Activated CD4-positive, alpha-beta T cell treated with anti-CD3 and anti-CD28 coated beads for 4 hours (primary cell): ENCODE results near the gene TFEB.

Experiments
- DNase-seq, 2 donors: peaks; one replicate each; pipeline ENCODE4 v3.0.0-alpha.2; 2020

Gene TFEB

DNA sequence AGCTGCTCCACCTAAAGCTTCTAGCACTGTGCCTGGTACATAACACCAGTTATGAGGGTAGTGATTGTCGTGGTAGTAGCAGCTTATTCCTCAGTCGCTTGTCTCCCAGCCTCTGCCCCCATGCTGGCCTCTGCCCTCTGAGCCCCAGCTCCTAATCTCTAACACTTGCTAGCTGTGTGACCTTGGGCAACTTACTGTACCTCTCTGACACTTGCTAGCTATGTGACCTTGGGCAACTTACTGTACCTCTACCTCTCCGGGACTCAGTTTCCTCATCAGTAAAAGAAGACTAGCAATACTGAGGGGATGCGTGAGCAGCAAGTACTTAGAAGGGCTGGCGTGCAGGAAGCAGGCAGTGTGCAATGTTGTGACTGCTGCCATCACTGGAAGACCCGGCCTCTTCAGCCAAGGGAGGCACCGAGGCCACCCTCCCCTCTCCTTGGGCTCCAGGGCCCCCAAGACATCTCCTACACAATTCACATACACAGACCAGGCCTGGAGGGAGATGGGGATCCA lies 87.3 kb downstream of the TFEB start:
- no peak for DNase-seq

DNA sequence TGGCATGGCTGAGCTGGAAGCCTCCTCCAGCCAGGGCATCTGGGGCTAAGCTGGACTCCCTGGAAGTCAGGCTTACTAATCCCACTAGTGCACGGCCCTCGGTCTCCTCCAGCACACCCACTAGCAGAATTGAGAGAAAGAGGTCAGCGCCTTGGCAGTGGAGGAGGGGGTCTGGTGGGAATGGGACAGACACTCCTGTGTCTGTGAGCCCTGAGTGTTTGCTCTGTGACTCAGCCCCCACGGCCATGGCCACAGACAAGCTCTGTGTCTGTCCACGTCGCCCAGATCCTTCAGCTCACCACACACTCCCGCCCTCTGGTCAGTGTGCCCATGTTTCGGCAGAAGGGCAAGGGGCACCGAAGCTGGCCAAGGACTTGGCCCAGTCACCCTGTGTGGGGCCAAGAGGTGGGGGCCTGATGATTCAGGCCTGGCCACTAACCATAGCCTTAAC lies 88.3 kb downstream of the TFEB start:
- DNase-seq: no peak

DNA sequence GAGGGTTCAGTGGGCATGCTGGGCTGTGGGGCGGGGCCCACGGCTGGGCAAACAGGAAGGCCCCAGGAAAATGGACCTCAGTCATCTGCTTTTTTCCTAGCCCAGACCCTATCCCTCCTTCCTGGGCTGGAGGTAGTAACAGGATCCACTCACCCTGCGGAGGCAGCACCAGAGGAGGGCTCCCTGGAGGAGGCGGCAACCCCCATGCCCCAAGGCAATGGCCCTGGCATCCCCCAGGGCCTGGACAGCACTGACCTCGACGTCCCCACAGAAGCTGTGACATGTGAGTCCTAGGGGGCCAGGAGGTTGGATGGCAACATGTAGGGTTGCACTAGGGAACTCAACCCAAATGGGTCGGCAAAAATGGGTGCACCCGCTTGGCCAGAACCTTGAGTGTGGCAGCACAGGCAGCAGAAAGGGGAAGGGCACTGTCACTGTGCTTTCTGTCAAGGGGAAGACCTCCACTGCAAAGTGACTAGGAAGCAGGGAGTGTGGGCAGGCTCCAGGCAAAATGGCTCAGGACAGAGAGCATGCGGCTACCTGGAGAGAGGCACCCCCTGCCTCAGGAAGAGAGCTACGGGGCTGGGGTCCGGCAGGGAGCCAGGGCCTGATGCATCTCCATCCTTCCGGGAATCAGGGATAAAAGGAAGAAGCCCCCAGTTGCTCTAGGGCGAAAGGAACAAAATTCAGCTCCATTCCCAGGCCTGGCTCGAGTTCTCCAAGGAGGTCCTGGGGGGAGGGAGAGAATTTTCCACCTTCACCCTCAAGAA lies 89.2 kb downstream of the TFEB start:
- DNase-seq: no peak

DNA sequence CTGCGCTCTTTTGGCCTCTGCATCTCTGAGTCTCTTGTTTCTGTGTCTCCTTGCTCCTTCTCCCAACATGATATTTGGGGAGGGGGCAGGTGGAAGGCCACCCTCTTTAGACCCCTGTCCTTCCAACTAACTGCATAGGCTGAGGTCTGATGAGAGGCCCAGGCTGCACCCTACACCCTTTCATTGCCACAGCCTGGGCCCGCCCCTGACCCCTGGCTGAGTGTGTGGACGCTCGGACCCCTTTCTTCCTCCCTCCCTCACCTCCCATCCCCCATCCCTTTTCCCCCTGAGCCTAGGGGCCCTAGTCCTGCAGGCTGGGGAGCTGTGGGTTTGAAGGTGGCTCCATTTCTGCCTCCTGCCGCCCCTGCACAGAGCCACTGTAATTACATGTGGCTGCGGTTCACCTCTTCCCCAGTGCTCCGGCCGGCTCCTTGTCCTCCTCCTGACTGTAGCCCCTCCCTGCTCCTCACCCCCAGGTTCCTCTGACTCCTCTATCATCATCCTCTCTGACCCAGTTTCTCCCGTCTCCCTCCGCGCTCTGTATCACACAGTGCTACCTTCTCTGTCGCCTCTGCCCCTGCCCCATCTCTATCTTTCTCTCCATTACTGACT lies 90.3 kb downstream of the TFEB start:
- no peak for DNase-seq

DNA sequence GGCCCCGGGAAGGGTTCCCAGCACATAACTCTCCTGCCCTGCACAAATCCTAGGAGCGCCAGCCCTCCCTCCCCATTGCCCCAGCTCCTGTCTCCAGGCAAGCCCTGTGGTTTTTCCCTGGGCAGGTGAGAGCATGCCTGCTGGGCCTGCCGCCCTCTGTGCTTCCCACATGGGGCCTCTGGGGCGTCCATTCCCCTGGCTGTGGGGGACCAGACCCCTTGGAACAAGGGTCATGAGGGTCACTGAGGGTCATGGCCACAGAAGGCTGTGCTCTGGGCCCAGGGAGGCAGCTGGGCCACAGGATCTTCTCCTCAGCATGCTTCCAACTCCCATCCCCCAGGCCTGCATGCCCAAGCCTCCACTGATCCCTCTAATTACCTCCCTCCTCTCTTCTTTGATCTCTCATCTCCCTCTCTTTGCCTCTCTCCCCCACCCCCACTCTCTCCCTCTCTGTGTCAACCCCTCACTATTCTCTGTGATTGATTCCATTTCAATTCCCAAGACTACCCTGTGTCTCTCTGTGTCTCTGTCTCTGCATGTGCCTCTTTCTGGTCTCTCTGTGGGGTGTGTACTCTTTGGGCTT lies 91.0 kb downstream of the TFEB start:
- no peak for DNase-seq

DNA sequence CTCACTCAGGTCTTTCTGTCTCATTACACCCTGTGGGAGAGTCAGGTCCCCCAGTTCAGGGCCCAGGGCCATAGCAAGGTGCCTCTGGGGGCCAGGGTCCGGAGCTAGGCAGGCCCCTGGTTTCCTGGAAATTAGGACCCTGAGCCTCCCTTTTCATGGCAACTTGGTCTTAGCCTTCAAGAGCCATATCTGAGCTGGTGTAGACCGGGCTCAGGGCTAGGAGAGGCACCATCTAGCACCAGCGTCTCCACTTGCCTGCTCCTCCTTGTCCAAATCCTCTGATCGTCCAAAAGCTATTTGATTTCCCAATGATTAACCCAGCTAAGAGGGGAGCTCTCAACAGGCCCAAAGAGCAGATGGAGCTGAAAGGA lies 91.5 kb downstream of the TFEB start:
- DNase-seq: no peak

DNA sequence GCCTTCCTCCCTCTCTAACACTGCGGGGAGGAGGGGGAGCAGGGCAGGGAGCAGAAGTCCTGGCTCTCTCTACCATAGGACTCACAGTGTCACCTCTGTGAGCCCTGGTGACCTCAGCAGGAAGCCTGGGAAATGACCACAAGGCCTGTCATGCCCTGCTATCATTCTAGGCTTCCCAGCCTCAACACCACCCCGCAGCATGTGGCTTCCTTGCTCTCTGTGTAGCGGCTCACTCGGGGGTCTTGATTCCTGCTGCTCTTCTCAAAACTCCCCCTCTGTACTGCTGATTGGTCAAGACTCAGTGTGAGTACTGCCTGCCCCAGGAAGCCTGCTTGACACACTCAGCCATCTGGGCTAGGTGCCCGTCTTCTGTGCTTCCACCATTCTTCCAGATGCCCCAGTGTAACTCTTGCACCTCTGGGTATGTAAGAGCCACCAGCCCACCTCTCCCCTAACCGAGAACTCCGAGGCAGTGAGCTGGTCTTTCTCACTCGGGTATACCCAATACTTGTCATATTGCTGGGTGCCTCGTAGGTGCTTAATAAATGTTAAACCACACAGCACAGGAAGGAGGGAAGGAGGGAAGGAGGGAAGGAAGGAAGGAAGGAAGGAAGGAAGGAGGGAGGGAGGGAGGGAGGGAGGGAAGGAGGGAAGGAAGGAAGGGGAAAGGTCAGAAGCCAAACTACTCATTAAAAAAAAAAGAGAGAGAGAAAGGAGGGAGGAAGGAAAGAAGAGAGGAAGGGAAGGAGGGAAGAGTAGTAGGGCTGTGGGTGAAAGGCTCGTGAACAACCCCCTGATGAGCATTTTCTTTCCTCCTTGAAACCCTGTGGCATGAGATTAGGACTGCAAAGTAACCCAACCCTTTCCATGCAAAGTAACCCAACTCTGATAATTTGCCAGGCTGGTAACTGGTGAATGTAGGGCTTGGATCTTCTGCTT lies 92.2 kb downstream of the TFEB start:
- DNase-seq: no peak

DNA sequence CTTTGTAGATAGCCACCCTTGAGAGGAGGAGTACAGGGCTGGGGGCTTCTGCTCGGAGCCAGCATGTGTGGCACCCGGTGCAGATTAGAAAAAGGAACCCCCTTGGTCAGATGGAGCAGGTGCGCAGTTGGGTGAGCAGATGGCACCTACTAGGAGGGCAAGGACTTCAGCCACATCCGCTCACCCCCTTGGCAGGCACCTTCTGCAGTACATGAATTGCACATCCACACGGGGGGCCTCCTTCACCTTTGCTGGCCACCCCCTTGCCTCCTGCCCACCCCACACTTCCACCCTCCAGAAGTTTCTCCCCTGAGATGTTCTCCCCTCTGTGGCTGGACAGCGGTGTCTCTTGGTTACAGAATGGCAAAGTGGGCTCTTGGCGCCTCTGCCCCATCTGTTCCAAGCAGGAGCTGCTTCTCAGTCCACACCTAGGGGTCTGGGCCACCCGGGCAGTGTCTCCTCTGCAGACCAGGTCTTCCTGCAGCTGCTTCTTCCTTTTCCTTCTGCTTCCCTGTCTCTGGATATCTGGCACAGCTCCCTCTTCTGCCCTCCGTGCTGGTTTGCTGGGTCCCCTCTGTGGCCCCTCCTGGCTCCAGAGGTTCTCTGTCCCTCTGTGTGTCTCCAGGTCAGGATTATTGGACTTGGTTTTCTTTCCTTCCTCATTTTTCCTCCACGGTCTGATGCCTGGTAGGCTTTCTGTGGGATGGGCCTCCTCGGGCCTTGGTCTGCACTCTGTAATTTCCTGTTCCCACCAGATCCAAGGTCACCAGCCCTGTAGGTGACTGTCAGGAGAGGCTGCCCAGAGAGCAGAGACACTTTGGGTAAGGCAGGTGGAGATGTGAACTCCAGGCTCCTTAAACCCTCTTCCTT lies 93.1 kb downstream of the TFEB start:
- no peak for DNase-seq

DNA sequence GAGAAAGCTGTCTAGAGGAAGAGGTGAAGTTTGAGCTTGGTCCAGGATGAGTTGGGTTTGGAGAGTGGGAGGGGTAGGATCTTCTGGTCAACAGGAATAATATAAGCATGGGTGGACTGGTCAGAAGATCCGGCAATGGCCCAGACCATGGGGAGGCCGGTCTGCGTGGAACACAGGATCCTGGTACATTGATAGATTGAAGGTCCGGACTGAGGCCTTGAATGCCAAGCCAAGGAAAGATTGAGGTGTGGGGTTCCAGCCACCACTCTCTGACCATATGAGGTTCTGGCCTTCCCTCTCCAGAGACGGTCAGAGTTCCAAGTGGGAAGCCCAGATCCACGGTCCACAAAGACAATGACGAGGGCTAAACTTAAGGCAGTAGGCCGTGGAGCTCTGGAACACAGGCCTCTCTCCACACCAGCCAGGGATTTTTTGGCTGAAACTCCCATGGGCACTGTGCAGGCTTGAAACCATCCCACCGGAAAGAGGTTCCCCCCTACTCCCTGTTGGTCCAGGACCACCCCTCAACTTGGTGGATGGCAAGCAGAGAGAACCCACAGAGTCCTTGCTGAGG lies 94.0 kb downstream of the TFEB start:
- DNase-seq: no peak

DNA sequence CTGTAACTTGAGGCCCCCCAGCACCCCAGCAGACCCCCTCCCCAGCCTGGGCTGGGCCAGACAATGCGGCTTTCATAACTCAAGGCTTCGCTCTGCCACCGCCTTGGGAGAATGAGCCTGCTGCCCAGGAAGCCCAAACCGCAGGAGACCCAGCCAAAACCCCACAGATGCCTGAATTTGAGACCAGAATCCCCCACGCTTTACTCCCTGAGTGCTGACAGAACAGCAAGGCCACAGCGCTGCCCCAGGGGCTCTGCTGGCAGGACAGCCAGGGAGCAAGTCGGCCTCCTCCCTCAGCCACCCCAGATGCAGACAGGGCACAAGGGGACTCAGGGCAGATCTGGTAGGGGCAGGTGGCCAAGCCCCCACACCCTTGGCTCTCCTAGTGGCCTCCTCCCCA lies 95.0 kb downstream of the TFEB start:
- DNase-seq: no peak

DNA sequence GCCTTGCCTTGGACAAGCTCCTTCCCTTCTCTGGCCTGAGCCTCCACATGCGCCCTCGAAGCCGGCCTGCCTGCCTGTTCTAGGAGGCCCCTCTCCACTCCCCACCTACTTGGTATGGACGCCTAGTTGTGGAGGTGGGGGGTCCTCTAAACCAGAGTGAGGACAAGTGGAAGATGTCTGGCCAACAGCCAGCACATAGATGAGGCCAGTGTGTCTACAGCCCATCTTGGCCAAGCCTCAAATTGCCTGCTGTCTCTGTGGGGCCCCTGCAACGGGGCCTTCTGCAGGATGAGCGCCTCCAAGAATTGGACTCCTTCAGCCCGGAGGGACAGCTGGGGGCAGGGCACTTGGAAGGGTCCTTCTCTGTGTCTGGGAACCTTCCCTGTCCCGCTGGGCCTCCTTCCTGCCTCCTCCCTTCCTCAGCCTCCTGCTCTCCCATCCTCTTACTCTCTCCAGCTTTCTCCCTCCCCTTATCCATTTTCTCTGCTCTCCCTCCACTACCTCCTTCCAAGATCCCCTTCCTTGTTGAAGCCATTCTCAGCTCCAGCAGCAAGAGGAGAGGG lies 95.5 kb downstream of the TFEB start:
- DNase-seq: no peak

DNA sequence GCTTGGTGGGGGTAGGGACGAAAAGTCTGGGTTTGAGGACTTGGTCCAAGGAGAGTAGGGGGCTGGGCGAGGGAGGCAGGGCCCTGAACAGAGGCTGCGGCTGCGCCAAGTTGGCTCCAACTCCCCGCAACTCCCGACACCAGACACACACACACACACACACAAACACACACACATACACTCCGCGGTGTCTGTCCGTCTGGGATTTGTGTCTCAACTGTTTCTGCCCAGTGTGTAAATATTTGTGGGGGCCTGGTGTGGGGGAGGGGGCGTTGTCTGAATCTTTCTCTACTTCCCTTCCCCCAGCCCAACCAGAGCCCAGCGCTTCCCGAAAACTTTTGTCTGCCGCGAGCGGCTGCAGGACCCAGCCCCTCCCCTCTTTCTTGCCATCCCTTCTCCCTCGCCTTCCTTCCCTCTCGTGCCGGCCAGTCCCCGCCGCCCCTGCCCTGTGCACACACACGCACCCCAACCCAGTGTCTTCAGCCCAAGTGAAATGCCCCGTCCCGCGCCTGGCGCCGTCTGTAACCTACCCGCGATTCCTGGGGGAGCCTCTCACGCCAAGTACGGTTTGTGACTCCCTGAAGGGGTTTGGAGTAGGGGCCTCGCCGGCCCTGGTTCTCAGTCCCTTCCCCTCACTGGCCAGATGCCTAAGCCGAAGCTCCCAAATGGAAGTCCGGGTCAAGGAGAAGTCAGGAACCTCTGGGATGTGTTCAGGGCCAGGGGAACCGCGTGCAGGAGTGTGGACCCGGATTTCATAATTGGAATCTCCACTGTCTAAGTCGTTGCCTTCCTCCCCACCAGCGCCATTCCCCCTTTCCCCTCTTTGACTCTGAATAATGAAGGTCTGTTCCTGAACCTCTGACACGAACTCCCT lies 96.2 kb downstream of the TFEB start:
- no peak for DNase-seq

DNA sequence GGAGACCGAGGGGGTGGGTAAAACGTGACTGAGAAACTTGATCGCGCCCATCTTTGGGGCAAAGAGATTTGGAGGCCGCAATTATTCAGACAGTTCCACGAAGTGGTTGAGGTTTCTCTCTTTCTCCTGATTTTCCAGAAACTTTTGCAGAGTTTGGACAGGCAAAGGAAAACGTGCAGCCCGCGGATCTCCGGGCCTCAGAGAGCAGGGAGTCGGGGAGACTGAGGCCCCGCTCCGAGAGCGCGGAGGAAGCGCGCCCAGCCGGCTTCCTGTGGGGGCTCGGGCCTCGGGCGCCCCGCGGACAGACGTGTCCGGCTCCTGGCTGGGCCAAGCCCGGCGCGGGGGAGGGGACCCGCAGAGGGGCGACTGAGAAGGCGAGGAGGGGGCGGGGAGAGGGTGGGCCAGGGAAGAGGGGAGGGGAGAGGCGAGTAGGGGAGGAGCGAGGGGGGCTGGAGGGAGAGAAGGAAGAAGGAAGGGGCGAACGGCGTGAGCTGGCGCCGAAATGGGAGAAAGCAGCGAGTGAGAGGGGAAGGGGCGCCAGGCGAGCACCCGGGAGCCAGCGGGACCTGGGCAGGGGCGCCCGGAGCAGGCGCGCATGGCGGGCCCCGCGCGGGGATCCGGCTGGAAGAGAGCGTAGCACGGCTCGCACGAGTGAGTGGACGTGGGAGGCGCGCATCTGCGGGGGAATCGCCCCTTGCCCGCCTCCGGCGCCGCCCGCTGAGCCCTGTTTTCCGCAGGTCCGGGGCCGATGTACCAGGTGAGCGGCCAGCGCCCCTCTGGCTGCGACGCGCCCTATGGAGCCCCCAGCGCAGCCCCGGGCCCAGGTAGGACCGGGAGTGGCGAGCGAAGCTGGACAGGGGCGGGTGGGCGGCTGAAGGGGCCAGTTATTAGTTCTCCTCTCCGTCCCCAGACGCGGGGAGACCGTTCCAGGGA lies 97.1 kb downstream of the TFEB start, which contains the start of gene MDFI:
MDFI (plus strand) TSS at position 467 of the 933 bp plus-strand sequence; CDS start at position 749, 282 bp downstream.
- DNase-seq: no peak

DNA sequence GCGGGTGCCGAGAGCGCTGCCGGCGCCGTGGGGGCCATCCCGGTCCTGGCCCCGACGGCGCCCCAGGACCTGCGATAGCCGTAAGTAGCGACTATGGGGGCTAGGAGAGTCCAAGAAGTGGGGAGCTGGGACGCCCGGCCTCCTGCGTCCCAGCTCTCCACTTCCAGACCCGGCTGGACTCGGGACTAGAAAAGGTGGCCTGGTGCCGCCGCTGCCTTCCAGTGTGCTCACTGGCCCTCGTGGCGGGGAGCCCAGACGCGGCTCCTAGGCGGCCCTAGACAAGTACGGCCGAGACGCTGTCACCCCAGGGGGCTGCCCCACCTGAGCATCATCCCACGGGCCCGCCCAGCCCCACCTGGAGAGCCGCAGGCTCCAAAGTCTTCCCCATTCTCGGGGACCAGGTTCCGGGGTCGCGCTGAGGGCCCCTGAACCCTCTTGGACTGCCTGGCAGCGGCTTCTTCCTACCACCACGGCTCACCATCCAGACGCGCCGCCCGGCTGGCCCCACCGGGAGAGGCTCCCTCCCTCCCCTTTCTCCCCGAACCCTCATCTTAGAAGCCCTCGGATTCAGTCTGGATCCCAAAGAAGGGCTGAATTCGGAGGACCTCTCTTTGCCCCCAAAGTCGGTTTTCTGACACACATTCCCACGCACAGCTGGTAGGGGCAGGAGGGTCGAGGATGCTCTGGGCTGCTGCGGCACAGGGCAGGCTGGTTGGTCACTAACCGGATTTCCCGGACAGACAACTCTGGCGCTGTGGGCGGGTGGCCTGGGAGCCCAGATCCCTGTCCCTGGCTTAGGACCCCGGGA lies 98.0 kb downstream of the TFEB start:
- no peak for DNase-seq

DNA sequence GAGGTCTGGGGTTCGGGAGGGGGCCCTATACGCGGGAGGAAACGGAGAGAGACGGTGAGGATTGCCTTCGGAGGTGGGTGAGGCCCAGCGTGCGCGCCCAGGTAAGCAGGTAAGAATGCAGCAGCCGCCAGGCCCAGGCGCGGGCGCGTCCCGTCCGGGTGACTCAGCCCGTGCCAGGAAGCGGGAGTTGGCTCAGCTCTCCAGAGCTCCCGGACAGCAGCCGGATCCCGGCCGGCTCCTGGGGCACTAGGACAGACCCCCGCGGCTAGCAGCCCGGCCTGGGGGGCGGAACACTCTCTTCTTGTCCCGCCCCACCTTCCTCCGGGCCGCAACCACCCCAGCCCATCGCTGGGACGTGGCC lies 98.6 kb downstream of the TFEB start:
- no peak for DNase-seq

DNA sequence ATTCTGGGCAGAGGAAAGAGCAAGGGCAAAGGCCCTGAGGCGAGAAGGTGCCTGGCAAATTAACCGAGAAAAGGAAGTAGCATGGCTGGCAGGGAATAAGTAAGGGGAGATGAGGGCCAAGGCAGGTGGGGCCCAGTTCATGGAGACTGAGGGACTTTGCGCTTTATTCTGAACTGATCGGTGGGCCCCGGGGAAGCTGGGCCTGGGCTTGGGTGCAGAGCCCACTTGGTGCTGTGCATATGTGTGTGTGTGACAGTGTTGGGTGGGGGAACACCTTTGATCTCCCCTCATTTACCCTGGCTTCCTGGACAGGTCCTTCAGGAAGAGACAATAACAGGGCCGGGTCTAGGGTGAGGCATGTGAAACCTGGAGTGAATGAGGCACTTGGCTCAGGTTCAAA lies 100.0 kb downstream of the TFEB start:
- no peak for DNase-seq

DNA sequence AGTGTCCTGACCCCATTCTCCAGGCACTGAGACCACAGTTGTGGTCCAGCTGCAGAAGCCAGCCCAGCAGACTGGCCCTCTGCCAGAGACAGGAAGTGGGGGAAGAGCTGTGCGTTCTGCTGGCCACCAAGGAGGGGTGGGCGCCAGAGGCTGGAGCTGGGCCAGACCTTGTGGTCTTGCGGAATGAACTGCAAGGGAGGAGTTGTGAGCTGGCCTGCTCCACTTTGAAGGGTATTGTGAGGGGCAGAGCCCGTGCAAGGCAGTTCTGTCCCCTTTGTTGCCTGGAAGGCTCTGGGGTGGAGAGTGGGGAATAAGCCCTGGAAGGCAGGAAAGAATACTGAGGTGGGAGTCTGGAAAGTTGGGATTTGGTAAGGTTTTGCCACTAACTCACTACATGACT lies 100.8 kb downstream of the TFEB start:
- DNase-seq: no peak
